Muscle layer of colon (tissue), 2 donors: ENCODE results near the gene TUBA1C.

Experiments
- H3K27ac ChIP-seq: one replicate; pipeline ENCODE4 v1.7.0; 2013; ENCODE audit warnings: low read depth, mild to moderate bottlenecking, low read length, moderate library complexity
- H3K27me3 ChIP-seq, 2 donors: one replicate each; pipeline ENCODE4 v1.7.0; 2013; ENCODE audit warnings: low read length in 2 of 2, mild to moderate bottlenecking in 2 of 2; ENCODE audit not compliant: insufficient read depth in 2 of 2, control insufficient read depth in 1 of 2
- H3K36me3 ChIP-seq: one replicate; pipeline ENCODE4 v1.7.0; 2013; ENCODE audit warnings: mild to moderate bottlenecking, low read length; ENCODE audit not compliant: insufficient read depth
- H3K4me1 ChIP-seq: one replicate; pipeline ENCODE4 v1.7.0; 2013; ENCODE audit warnings: mild to moderate bottlenecking, low read length; ENCODE audit not compliant: insufficient read depth
- H3K4me3 ChIP-seq, 2 donors: one replicate each; pipeline ENCODE4 v1.7.0; 2013; ENCODE audit warnings: low read length in 2 of 2, low read depth in 1 of 2, mild to moderate bottlenecking in 1 of 2, moderate library complexity in 1 of 2
- H3K9ac ChIP-seq: one replicate; pipeline ENCODE4 v1.7.0; 2013; ENCODE audit warnings: low read length
- H3K9me3 ChIP-seq: one replicate; pipeline ENCODE4 v1.7.0; 2013; ENCODE audit warnings: mild to moderate bottlenecking, low read length
- donor health status: abdominal sarcoma.
- donor health status: Adenocarcinoma of cecum.

TUBA1C gene

DNA sequence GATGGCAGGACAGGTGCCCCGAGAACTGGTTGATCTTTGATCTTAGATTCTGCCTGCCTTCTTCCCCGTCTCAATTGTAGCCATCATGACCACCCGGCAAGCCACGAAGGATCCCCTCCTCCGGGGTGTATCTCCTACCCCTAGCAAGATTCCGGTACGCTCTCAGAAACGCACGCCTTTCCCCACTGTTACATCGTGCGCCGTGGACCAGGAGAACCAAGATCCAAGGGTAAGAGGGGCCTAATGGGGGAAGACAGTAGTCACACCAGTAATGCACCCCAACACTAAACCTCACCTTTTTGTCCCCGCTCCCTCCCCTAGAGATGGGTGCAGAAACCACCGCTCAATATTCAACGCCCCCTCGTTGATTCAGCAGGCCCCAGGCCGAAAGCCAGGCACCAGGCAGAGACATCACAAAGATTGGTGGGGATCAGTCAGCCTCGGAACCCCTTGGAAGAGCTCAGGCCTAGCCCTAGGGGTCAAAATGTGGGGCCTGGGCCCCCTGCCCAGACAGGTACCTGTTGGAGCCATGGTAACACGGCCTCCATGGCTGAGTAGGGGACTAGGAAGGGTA is 58.7 kb downstream of the TUBA1C start:
- H3K4me1 ChIP-seq, result peaks cover 13% of the 10 kb centered on the region
- no peak overlapping the region for H3K9ac ChIP-seq
- peak overlapping the region in 1 of 2 donors; percentile 56 for H3K4me3 ChIP-seq
- H3K36me3 ChIP-seq, result no peaks in the 10 kb centered on the region
- no peaks in the 10 kb centered on the region for H3K27me3 ChIP-seq
- H3K27ac ChIP-seq, result no peak overlapping the region
- no peaks in the 10 kb centered on the region for H3K9me3 ChIP-seq
